ENCODE measurements around the gene UNC5CL.

The UNC5CL gene

GRCh38 chr6:41062056-41062455 is 23.0 kb upstream of the UNC5CL start:
- DNase-seq, result no peak

- no peak for DNase-seq
These were observed 22.2 kb upstream of the UNC5CL start for GRCh38 chr6:41061196-41061726.

GRCh38 chr6:41059556-41059955 is 20.5 kb upstream of the UNC5CL start:
- no peak for DNase-seq

- no peak for DNase-seq
These were observed 19.8 kb upstream of the UNC5CL start for GRCh38 chr6:41058783-41059181.

GRCh38 chr6:41056768-41057490 is 17.9 kb upstream of the UNC5CL start:
- no peak for DNase-seq

- no peak for DNase-seq
These were observed 16.1 kb upstream of the UNC5CL start for GRCh38 chr6:41055149-41055548.

- no peak for DNase-seq
These were observed 15.5 kb upstream of the UNC5CL start for GRCh38 chr6:41054511-41054910.

GRCh38 chr6:41053041-41053440 is 14.0 kb upstream of the UNC5CL start, which contains the start of gene APOBEC2:
Gene APOBEC2 (plus strand): TSS chr6:41053202. CDS start chr6:41053348, 146 bp downstream.
- DNase-seq, result no peak

GRCh38 chr6:41051873-41052272 is 12.9 kb upstream of the UNC5CL start:
- no peak for DNase-seq

- no peak for DNase-seq
These were observed 11.5 kb upstream of the UNC5CL start for GRCh38 chr6:41050536-41050935.

- no peak for DNase-seq
These were observed 10.9 kb upstream of the UNC5CL start for GRCh38 chr6:41049955-41050354.

GRCh38 chr6:41049521-41049920 is 10.5 kb upstream of the UNC5CL start:
- DNase-seq, result no peak

GRCh38 chr6:41047745-41048732 is 9.0 kb upstream of the UNC5CL start:
- no peak for DNase-seq

GRCh38 chr6:41047306-41047705 is 8.3 kb upstream of the UNC5CL start:
- no peak for DNase-seq

- DNase-seq, result no peak
These were observed 7.1 kb upstream of the UNC5CL start for GRCh38 chr6:41046084-41046483.

- DNase-seq, result no peak
These were observed 6.6 kb upstream of the UNC5CL start for GRCh38 chr6:41045664-41046063.

- no peak for DNase-seq
These were observed 4.1 kb upstream of the UNC5CL start for GRCh38 chr6:41043151-41043550.

- DNase-seq, result no peak
These were observed 3.4 kb upstream of the UNC5CL start, which contains the start of gene TSPO2 for GRCh38 chr6:41042226-41043055. Gene TSPO2 (plus strand): TSS chr6:41042467. CDS start chr6:41042986, 519 bp downstream.

- no peak for DNase-seq
These were observed 2.0 kb upstream of the UNC5CL start for GRCh38 chr6:41040940-41041536.

- DNase-seq, result no peak
These were observed 1.3 kb upstream of the UNC5CL start for GRCh38 chr6:41040101-41040939.

GRCh38 chr6:41038205-41038604 is 816 bp downstream of the UNC5CL start:
- no peak for DNase-seq
